Endothelial cell (in vitro differentiated cells): ENCODE data around the gene TMED4. TPM values are rescaled to one million over a fixed set of nuclear protein-coding genes. Genes with fewer than 3 reads are reported as not detected.

Experiments
- DNase-seq: peaks from one replicate; pipeline ENCODE4 v3.0.0; 2021; ENCODE audit warnings: low spot score
- H3K27ac Mint-ChIP-seq: one replicate; pipeline ENCODE4 v1.8.0; 2021; ENCODE audit warnings: mixed read lengths, inconsistent platforms; ENCODE audit not compliant: unreplicated experiment
- H3K27me3 Mint-ChIP-seq: one replicate; pipeline ENCODE4 v1.8.0; 2021; ENCODE audit warnings: mild to moderate bottlenecking, moderate library complexity, mixed read lengths, inconsistent platforms; ENCODE audit not compliant: unreplicated experiment
- H3K36me3 Mint-ChIP-seq: one replicate; pipeline ENCODE4 v1.8.0; 2021; ENCODE audit warnings: mild to moderate bottlenecking, low read depth, mixed read lengths, inconsistent platforms; ENCODE audit not compliant: unreplicated experiment
- H3K4me1 Mint-ChIP-seq: one replicate; pipeline ENCODE4 v1.8.0; 2021; ENCODE audit warnings: mild to moderate bottlenecking, mixed read lengths, inconsistent platforms; ENCODE audit not compliant: unreplicated experiment
- H3K4me3 Mint-ChIP-seq: one replicate; pipeline ENCODE4 v1.8.0; 2021; ENCODE audit warnings: mild to moderate bottlenecking, mixed read lengths, inconsistent platforms; ENCODE audit not compliant: unreplicated experiment
- H3K9me3 Mint-ChIP-seq: one replicate; pipeline ENCODE4 v1.8.0; 2021; ENCODE audit warnings: mixed read lengths, inconsistent platforms; ENCODE audit not compliant: unreplicated experiment
- total RNA-seq: library from RNA; stranded (reverse); fragmentation: NEBNext Ultra II Directional; extraction: Animal tissue kit (Norgen Biotek cat#: 25700); gene quantifications from one replicate; pipeline ENCODE4 v1.2.1, GENCODE V29; 2021; ENCODE audit not compliant: unreplicated experiment
- TF ChIP-seq, protein P1 (sequence below): fragments of 200-600 bp; sonication (generic); IDR thresholded peaks from one replicate; pipeline ENCODE4 v1.5.0; 2021; ENCODE audit warnings: antibody characterized with exemption; ENCODE audit not compliant: unreplicated experiment

TMED4 gene
- total RNA-seq, 1 donor from 2014 or later, result 79.4 TPM

DNA sequence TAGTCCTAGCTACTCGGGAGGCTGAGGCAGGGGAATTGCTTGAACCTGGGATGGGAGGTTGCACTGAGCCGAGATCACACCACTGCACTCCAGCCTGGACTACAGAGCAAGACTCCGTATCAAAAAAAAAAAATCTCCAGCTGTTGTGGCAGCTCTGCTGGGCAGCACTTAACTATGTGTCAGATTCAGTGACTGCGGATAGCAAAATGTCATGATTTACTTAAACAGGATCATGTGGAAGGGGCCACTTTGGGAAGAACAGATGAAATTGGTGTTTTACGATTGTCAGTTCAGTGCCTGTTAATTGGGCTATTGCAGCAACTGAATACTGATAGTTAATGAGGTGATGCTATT lies 39.7 kb upstream of the TMED4 start:
- Mint-ChIP-seq H3K36me3 (peaks cover 3% of the 10 kb centered on the region), H3K9me3 (no peaks in the 10 kb centered on the region), H3K27me3 (no peaks in the 10 kb centered on the region), H3K27ac (no peak overlapping the region), H3K4me1 (peaks cover 2% of the 10 kb centered on the region), H3K4me3 (no peak overlapping the region)
- TF ChIP-seq, protein P1, sequence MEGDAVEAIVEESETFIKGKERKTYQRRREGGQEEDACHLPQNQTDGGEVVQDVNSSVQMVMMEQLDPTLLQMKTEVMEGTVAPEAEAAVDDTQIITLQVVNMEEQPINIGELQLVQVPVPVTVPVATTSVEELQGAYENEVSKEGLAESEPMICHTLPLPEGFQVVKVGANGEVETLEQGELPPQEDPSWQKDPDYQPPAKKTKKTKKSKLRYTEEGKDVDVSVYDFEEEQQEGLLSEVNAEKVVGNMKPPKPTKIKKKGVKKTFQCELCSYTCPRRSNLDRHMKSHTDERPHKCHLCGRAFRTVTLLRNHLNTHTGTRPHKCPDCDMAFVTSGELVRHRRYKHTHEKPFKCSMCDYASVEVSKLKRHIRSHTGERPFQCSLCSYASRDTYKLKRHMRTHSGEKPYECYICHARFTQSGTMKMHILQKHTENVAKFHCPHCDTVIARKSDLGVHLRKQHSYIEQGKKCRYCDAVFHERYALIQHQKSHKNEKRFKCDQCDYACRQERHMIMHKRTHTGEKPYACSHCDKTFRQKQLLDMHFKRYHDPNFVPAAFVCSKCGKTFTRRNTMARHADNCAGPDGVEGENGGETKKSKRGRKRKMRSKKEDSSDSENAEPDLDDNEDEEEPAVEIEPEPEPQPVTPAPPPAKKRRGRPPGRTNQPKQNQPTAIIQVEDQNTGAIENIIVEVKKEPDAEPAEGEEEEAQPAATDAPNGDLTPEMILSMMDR, result no peak
- DNase-seq, result no peak

DNA sequence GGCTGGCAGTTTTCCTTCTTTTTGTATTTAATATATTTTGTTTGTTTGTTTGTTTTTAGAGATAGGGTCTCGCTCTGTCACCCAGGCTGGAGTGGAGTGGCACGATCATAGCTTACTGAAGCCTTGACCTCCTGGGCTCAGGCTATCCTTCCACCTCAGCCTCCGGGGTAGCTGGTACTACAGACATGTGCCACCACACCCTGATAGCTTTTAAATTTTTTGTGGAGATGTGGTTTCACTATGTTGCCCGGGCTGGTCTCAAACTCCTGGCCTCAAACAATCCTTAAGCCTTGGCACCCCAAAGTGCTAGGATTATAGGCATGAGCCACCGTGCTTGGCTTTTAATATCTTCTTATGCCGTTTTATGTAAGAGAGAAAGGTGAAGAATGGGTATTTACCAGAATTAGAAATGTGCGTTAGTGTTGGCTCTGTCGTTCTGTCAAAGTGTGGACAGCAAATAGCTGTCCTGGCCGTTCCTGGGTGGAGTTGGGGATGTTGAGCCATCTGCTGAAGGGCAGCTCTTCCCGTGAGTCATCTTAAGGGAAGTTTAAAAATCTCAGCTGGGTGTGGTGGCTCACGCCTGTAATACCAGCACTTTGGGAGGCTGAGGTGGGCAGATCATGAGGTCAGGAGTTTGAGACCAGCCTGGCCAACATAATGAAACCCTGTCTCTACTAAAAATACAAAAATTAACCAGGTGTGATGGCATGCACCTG lies 39.2 kb upstream of the TMED4 start:
- DNase-seq, result no peak
- Mint-ChIP-seq H3K36me3 (peaks cover 3% of the 10 kb centered on the region), H3K9me3 (no peaks in the 10 kb centered on the region), H3K4me3 (no peak overlapping the region), H3K4me1 (peaks cover 2% of the 10 kb centered on the region), H3K27ac (no peak overlapping the region), H3K27me3 (no peaks in the 10 kb centered on the region)
- TF ChIP-seq, protein P1, result no peak

DNA sequence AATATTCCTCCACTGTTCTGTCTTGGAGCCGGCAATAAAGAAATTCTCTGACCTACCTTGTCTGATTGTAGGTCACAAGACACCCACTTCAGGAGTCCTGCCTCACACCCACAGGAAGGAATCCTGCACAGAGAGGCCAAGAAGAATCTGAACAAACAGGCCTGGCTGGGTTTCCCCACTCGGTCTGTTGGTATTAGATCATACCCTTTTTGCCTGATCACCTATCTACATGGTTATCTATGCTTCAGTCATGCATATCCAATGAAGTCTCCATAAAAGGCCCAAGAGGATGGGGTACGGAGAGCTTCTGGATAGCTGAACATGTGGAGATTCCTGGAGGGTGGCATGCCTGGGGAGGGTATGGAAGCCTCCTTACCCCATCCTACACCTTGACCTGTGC lies 36.7 kb upstream of the TMED4 start:
- no peaks in the 10 kb centered on the region for H3K36me3 Mint-ChIP-seq
- H3K27ac Mint-ChIP-seq, result no peak overlapping the region
- peaks cover 11% of the 10 kb centered on the region for H3K4me1 Mint-ChIP-seq
- H3K27me3 Mint-ChIP-seq, result peaks cover 3% of the 10 kb centered on the region
- TF ChIP-seq, protein P1, result no peak
- H3K4me3 Mint-ChIP-seq, result no peak overlapping the region
- H3K9me3 Mint-ChIP-seq, result no peaks in the 10 kb centered on the region
- no peak for DNase-seq

DNA sequence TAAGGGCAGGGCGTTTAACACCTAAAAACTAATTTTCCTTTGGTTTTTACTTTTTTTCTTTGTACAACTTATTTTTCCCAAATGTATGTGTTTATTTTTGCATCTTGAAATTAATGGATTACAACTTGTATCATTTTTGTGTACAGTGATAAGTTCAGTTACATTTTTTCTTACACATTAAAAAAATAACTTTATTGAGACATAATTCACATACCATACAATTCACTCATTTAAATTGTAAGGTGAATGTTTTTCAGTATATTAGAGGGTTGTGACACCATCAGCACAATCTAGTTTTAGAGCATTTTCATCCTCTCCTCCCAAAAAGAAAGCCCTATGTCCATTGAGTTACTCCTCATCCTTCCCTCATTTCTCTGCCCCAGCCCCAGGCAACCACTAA lies 36.0 kb upstream of the TMED4 start:
- TF ChIP-seq, protein P1, result no peak
- H3K4me3 Mint-ChIP-seq, result no peak overlapping the region
- H3K9me3 Mint-ChIP-seq, result no peaks in the 10 kb centered on the region
- no peak overlapping the region for H3K27ac Mint-ChIP-seq
- H3K36me3 Mint-ChIP-seq, result no peaks in the 10 kb centered on the region
- H3K4me1 Mint-ChIP-seq, result peaks cover 11% of the 10 kb centered on the region
- no peak for DNase-seq
- peaks cover 3% of the 10 kb centered on the region for H3K27me3 Mint-ChIP-seq

DNA sequence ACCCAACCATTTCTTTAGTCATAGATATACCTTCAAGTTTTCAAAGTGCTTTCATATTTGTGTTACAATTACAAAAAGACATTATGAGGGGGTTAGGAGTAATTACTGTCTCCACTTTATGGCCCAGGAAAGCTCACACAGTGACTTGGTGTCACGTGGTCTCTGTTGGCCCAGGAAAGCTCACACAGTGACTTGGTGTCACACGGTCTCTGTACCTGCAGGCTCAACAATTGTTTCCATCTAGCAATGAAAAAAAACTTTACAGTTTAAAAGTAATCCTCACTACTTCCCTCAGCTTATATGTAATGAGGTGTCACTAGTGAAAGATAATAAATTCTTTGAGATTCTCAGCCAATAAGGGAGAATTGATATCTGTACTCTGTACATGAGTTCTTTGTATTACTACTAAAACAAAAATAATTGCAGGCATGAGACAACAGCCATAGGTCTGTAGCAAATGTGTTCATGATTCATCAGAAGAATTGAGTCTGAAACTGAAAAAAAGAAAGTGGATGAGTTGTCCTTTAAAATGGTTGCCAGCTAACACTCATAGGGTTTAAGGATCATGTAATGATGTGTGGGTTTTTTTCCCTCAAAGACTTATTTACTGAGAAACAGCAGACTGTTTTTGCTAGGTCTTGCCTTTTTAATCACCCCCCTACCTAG lies 35.3 kb upstream of the TMED4 start:
- Mint-ChIP-seq H3K27me3 (peaks cover 3% of the 10 kb centered on the region), H3K4me3 (no peak overlapping the region), H3K4me1 (peaks cover 11% of the 10 kb centered on the region), H3K27ac (no peak overlapping the region), H3K36me3 (no peaks in the 10 kb centered on the region), H3K9me3 (no peaks in the 10 kb centered on the region)
- no peak for DNase-seq
- TF ChIP-seq, protein P1, result no peak
